ENCODE data around the gene HSPA8.

Gene HSPA8

GRCh38 chr11:123083623-123084029 is 21.7 kb upstream of the HSPA8 start:
- Histone ChIP-seq H2BK15ac (ENCODE audit: low read depth, poor library complexity, severe bottlenecking) (no peak overlapping the region), H4K8ac (ENCODE audit: low read length) (no peak overlapping the region), H3K9ac (ENCODE audit: low read length) (peak overlapping the region; percentile 84), H3K18ac (ENCODE audit: low read depth in 1 of 2, low read length in 2 of 2) (no peak overlapping the region), H2BK5ac (ENCODE audit: low read depth, low read length, poor library complexity, severe bottlenecking) (no peak overlapping the region), H3K4me2 (ENCODE audit: low read length, poor library complexity, severe bottlenecking) (no peak overlapping the region), H3K9me3 (ENCODE audit: control insufficient read depth, low read length) (no peaks in the 10 kb centered on the region), H3K4ac (ENCODE audit: low read depth in 1 of 2, low read length in 2 of 2) (no peak overlapping the region), H2BK120ac (ENCODE audit: low read depth, low read length) (no peak overlapping the region), H3K23ac (ENCODE audit: low read length in 2 of 2) (no peak overlapping the region), H3K4me3 (ENCODE audit: insufficient read depth in 1 of 2, low read depth in 1 of 2, low read length in 2 of 2) (no peak overlapping the region), H4K91ac (ENCODE audit: low read length) (no peak overlapping the region), H3K27ac (ENCODE audit: low read length, poor library complexity, severe bottlenecking) (peak overlapping the region; percentile 28), H2BK12ac (ENCODE audit: low read length in 2 of 2) (no peak overlapping the region), H3K4me1 (ENCODE audit: control insufficient read depth, insufficient read depth, low read depth, low read length) (peaks cover 3% of the 10 kb centered on the region), H3K27me3 (ENCODE audit: control insufficient read depth in 1 of 2, insufficient read depth in 1 of 2, low read length in 2 of 2) (no peaks in the 10 kb centered on the region), H2AK5ac (ENCODE audit: low read length, severe bottlenecking) (peak overlapping the region; percentile 55), H3K36me3 (ENCODE audit: control insufficient read depth in 1 of 2, insufficient read depth in 2 of 2, low read depth in 1 of 2, low read length in 2 of 2) (peaks cover 0 to 84% of the 10 kb centered on the region in 2 experiments), H3K79me1 (replicated peaks; ENCODE audit: low read length, poor library complexity, severe bottlenecking) (peaks cover 2% of the 10 kb centered on the region), H2AFZ (ENCODE audit: low read depth, low read length) (no peak overlapping the region), H3K14ac (ENCODE audit: low read length in 2 of 2) (no peak overlapping the region)
- peak; percentile 99 for DNase-seq
- 10% methylated on average over 4 of the region's 4 CpGs for WGBS

DNA sequence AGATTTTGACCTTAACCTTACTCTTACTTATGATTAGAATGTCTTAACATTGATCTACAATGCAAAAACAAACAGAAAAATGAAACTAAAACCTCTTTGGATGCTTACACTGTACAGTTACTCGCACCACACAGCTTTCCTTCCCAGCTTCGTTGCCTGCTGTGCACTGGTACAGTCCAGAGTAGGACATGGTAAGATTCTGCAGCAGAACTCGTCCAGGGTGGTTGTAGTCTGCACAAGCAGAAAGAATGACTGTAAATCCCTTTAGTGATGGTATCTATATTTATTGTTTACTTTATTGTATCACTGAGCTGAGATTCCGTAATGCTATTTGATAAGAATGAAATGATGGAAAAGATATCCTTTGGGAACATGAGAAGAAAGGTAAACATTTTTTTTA is 21.0 kb upstream of the HSPA8 start:
- Histone ChIP-seq H2BK120ac (ENCODE audit: low read depth, low read length) (no peak overlapping the region), H3K23ac (ENCODE audit: low read length in 2 of 2) (no peak overlapping the region), H4K91ac (ENCODE audit: low read length) (no peak overlapping the region), H3K4me1 (ENCODE audit: control insufficient read depth, insufficient read depth, low read depth, low read length) (peaks cover 3% of the 10 kb centered on the region), H3K36me3 (ENCODE audit: control insufficient read depth in 1 of 2, insufficient read depth in 2 of 2, low read depth in 1 of 2, low read length in 2 of 2) (peaks cover 0 to 84% of the 10 kb centered on the region in 2 experiments), H3K4me3 (ENCODE audit: insufficient read depth in 1 of 2, low read depth in 1 of 2, low read length in 2 of 2) (no peak overlapping the region), H2BK5ac (ENCODE audit: low read depth, low read length, poor library complexity, severe bottlenecking) (no peak overlapping the region), H3K79me1 (replicated peaks; ENCODE audit: low read length, poor library complexity, severe bottlenecking) (peaks cover 2% of the 10 kb centered on the region), H4K8ac (ENCODE audit: low read length) (no peak overlapping the region), H2AFZ (ENCODE audit: low read depth, low read length) (no peak overlapping the region), H3K9ac (ENCODE audit: low read length) (peak overlapping the region; percentile 78), H2AK5ac (ENCODE audit: low read length, severe bottlenecking) (no peak overlapping the region), H3K27ac (ENCODE audit: low read length, poor library complexity, severe bottlenecking) (no peak overlapping the region), H2BK15ac (ENCODE audit: low read depth, poor library complexity, severe bottlenecking) (no peak overlapping the region), H3K9me3 (ENCODE audit: control insufficient read depth, low read length) (no peaks in the 10 kb centered on the region), H3K18ac (ENCODE audit: low read depth in 1 of 2, low read length in 2 of 2) (peak overlapping the region in 1 of 2 experiments; percentile 5), H3K4ac (ENCODE audit: low read depth in 1 of 2, low read length in 2 of 2) (no peak overlapping the region), H3K4me2 (ENCODE audit: low read length, poor library complexity, severe bottlenecking) (no peak overlapping the region), H3K27me3 (ENCODE audit: control insufficient read depth in 1 of 2, insufficient read depth in 1 of 2, low read length in 2 of 2) (no peaks in the 10 kb centered on the region), H2BK12ac (ENCODE audit: low read length in 2 of 2) (no peak overlapping the region), H3K14ac (ENCODE audit: low read length in 2 of 2) (no peak overlapping the region)
- 89% methylated on average over 3 of the region's 4 CpGs for WGBS
- DNase-seq: peak; percentile 49

GRCh38 chr11:123080015-123080414 is 18.1 kb upstream of the HSPA8 start:
- H4K8ac ChIP-seq (ENCODE audit: low read length): no peak overlapping the region
- H4K91ac ChIP-seq (ENCODE audit: low read length): no peak overlapping the region
- H3K14ac ChIP-seq (ENCODE audit: low read length in 2 of 2): no peak overlapping the region
- no peak overlapping the region for H3K4ac ChIP-seq (ENCODE audit: low read depth in 1 of 2, low read length in 2 of 2)
- DNase-seq: no peak
- H3K18ac ChIP-seq (ENCODE audit: low read depth in 1 of 2, low read length in 2 of 2): no peak overlapping the region
- H2BK12ac ChIP-seq (ENCODE audit: low read length in 2 of 2): no peak overlapping the region
- H3K27ac ChIP-seq (ENCODE audit: low read length, poor library complexity, severe bottlenecking): no peak overlapping the region
- no peak overlapping the region for H3K4me3 ChIP-seq (ENCODE audit: insufficient read depth in 1 of 2, low read depth in 1 of 2, low read length in 2 of 2)
- peaks cover 0 to 87% of the 10 kb centered on the region in 2 experiments for H3K36me3 ChIP-seq (ENCODE audit: control insufficient read depth in 1 of 2, insufficient read depth in 2 of 2, low read depth in 1 of 2, low read length in 2 of 2)
- H3K4me2 ChIP-seq (ENCODE audit: low read length, poor library complexity, severe bottlenecking): no peak overlapping the region
- H2AFZ ChIP-seq (ENCODE audit: low read depth, low read length): no peak overlapping the region
- H2AK5ac ChIP-seq (ENCODE audit: low read length, severe bottlenecking): no peak overlapping the region
- no peak overlapping the region for H2BK15ac ChIP-seq (ENCODE audit: low read depth, poor library complexity, severe bottlenecking)
- H3K9me3 ChIP-seq (ENCODE audit: control insufficient read depth, low read length): no peaks in the 10 kb centered on the region
- no peak overlapping the region for H2BK120ac ChIP-seq (ENCODE audit: low read depth, low read length)
- no peaks in the 10 kb centered on the region for H3K27me3 ChIP-seq (ENCODE audit: control insufficient read depth in 1 of 2, insufficient read depth in 1 of 2, low read length in 2 of 2)
- H3K9ac ChIP-seq (ENCODE audit: low read length): peak overlapping the region; percentile 15
- no peak overlapping the region for H3K23ac ChIP-seq (ENCODE audit: low read length in 2 of 2)
- peaks cover 3% of the 10 kb centered on the region for H3K4me1 ChIP-seq (ENCODE audit: control insufficient read depth, insufficient read depth, low read depth, low read length)
- no CpG with 5 or more reads among the region's 1 CpG for WGBS
- peaks cover 2% of the 10 kb centered on the region for H3K79me1 ChIP-seq (replicated peaks; ENCODE audit: low read length, poor library complexity, severe bottlenecking)
- H2BK5ac ChIP-seq (ENCODE audit: low read depth, low read length, poor library complexity, severe bottlenecking): no peak overlapping the region

GRCh38 chr11:123076484-123076883 is 14.5 kb upstream of the HSPA8 start:
- no peak overlapping the region for H3K14ac ChIP-seq (ENCODE audit: low read length in 2 of 2)
- H3K27me3 ChIP-seq (ENCODE audit: control insufficient read depth in 1 of 2, insufficient read depth in 1 of 2, low read length in 2 of 2): no peaks in the 10 kb centered on the region
- H3K79me1 ChIP-seq (replicated peaks; ENCODE audit: low read length, poor library complexity, severe bottlenecking): no peaks in the 10 kb centered on the region
- WGBS: 89% methylated on average over 2 of the region's 2 CpGs
- H3K4me3 ChIP-seq (ENCODE audit: insufficient read depth in 1 of 2, low read depth in 1 of 2, low read length in 2 of 2): no peak overlapping the region
- H3K4me2 ChIP-seq (ENCODE audit: low read length, poor library complexity, severe bottlenecking): no peak overlapping the region
- no peak overlapping the region for H2AK5ac ChIP-seq (ENCODE audit: low read length, severe bottlenecking)
- H4K91ac ChIP-seq (ENCODE audit: low read length): no peak overlapping the region
- H3K9ac ChIP-seq (ENCODE audit: low read length): no peak overlapping the region
- no peak overlapping the region for H3K18ac ChIP-seq (ENCODE audit: low read depth in 1 of 2, low read length in 2 of 2)
- no peak overlapping the region for H2AFZ ChIP-seq (ENCODE audit: low read depth, low read length)
- no peak overlapping the region for H4K8ac ChIP-seq (ENCODE audit: low read length)
- no peak overlapping the region for H3K4ac ChIP-seq (ENCODE audit: low read depth in 1 of 2, low read length in 2 of 2)
- H3K9me3 ChIP-seq (ENCODE audit: control insufficient read depth, low read length): no peaks in the 10 kb centered on the region
- no peak overlapping the region for H2BK5ac ChIP-seq (ENCODE audit: low read depth, low read length, poor library complexity, severe bottlenecking)
- H3K4me1 ChIP-seq (ENCODE audit: control insufficient read depth, insufficient read depth, low read depth, low read length): no peaks in the 10 kb centered on the region
- no peak overlapping the region for H2BK15ac ChIP-seq (ENCODE audit: low read depth, poor library complexity, severe bottlenecking)
- no peak overlapping the region for H2BK120ac ChIP-seq (ENCODE audit: low read depth, low read length)
- no peak overlapping the region for H3K27ac ChIP-seq (ENCODE audit: low read length, poor library complexity, severe bottlenecking)
- H2BK12ac ChIP-seq (ENCODE audit: low read length in 2 of 2): no peak overlapping the region
- H3K36me3 ChIP-seq (ENCODE audit: control insufficient read depth in 1 of 2, insufficient read depth in 2 of 2, low read depth in 1 of 2, low read length in 2 of 2): peaks cover 4 to 91% of the 10 kb centered on the region in 2 experiments
- DNase-seq: no peak
- H3K23ac ChIP-seq (ENCODE audit: low read length in 2 of 2): no peak overlapping the region
